GM12865 (cell line): ENCODE data around the gene SH3TC1.
A peak's percentile ranks its signal among the peaks of the same experiment; 100 is the strongest.

Source experiments
- DNase-seq: peaks from one replicate; pipeline ENCODE4 v3.0.0; 2010; ENCODE audit warnings: low read depth
- H3K4me3 ChIP-seq: 2 replicates; pipeline ENCODE4 v1.5.1; 2011; ENCODE audit warnings: mild to moderate bottlenecking, low read depth, low read length, control low read depth
- CTCF ChIP-seq: IDR thresholded peaks from 2 replicates; pipeline ENCODE4 v1.5.1; 2011; ENCODE audit warnings: low read length, control low read depth, low read depth, inconsistent platforms; ENCODE audit not compliant: insufficient read depth; ENCODE audit errors: missing control alignments

SH3TC1 gene

GRCh38 chr4:8192748-8193738 lies 6.0 kb upstream of the SH3TC1 start:
- peak; percentile 93 for DNase-seq
- TF ChIP-seq CTCF, result peak; percentile 27
- no peak overlapping the region for H3K4me3 ChIP-seq

- no peak overlapping the region for H3K4me3 ChIP-seq
- TF ChIP-seq CTCF, result no peak
- DNase-seq, result no peak
Observed at GRCh38 chr4:8194306-8195242, 4.5 kb upstream of the SH3TC1 start.

GRCh38 chr4:8195431-8195830 lies 3.7 kb upstream of the SH3TC1 start:
- peak; percentile 16 for DNase-seq
- no peak for TF ChIP-seq CTCF
- H3K4me3 ChIP-seq, result no peak overlapping the region

- TF ChIP-seq CTCF, result no peak
- no peak for DNase-seq
- no peak overlapping the region for H3K4me3 ChIP-seq
Observed at GRCh38 chr4:8195841-8196458, 3.1 kb upstream of the SH3TC1 start.

DNA sequence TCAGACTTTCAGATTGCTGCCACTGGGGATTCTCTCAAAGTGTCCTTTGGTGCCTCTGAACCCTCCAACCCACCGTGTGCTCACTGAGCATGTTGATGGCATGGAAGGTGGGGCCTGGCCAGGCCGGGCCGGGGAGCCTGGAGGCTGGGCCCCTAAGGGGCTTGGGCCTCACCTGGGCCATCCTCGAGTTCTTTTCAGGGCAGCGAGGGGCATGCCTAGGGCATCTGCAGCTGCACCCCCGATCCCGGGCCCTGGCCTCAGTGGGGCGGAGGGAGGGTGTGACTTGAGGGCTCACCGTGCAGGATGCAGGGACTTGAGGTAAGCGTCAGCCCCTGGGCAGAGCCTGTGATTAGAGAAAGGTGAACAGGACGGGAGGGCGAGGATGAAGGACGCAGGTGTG lies 1.6 kb upstream of the SH3TC1 start:
- DNase-seq, result no peak
- H3K4me3 ChIP-seq, result no peak overlapping the region
- TF ChIP-seq CTCF, result no peak

DNA sequence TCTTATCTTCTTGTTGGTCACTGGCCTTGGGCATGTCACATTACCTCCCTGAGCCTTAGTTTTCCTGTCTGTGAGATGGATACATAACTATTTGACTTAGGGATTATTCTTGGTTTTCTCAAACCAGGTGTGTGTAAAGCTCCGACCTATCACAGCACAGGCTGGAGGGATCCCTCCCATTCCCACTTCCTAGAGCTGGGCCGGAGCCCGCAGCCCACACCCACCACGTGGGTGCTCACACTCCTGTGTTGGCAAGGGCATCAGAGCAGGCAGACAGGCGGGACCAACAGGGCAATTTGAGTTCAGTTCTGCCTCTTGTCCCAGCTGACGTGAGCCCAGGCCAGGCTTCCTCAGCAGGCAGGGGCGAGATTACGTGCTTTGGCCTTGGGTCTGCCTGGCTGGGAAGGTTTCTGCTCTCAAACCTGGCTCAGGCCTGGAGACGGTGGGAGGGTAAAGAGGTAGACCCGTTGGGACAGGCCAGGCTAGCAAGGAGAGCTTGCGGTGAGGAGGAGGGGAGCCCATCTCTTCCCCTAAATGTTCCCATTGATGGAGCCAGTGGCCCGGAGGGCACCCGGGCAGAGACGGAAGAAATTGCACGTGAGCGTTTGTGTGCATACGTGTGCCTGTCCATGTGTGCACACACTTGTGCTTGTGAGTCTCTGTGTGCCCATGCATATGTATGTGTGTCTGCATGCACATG lies 734 bp upstream of the SH3TC1 start:
- DNase-seq, result no peak
- no peak for TF ChIP-seq CTCF
- H3K4me3 ChIP-seq, result no peak overlapping the region
